ENCODE data around the gene PTTG1IP.
A peak's percentile ranks its signal among the peaks of the same experiment; 100 is the strongest.
"Not testable (repeated sequence)": the region's sequence is repeated elsewhere in the genome, so short reads cannot be mapped to it uniquely, and the experiment has no call there.

The PTTG1IP gene

DNA sequence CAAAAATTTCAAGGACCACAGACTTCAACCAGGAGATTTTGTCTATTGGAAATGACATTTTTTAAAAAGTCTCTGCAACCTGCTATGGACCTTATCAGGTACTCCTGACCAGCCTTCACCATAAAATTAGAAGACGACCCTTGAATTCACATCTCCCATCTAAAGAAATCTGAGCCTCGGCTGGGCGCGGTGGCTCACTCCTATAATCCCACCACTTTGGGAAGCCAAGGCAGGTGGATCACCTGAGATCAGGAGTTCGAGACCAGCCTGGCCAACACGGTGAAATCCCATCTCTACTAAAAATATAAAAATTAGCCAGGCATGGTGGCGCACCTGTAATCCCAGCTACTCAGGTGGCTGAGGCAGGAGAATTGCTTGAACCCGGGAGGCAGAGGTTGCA lies 5.7 kb upstream of the PTTG1IP start:
- DNase-seq, result not testable (repeated sequence)

DNA sequence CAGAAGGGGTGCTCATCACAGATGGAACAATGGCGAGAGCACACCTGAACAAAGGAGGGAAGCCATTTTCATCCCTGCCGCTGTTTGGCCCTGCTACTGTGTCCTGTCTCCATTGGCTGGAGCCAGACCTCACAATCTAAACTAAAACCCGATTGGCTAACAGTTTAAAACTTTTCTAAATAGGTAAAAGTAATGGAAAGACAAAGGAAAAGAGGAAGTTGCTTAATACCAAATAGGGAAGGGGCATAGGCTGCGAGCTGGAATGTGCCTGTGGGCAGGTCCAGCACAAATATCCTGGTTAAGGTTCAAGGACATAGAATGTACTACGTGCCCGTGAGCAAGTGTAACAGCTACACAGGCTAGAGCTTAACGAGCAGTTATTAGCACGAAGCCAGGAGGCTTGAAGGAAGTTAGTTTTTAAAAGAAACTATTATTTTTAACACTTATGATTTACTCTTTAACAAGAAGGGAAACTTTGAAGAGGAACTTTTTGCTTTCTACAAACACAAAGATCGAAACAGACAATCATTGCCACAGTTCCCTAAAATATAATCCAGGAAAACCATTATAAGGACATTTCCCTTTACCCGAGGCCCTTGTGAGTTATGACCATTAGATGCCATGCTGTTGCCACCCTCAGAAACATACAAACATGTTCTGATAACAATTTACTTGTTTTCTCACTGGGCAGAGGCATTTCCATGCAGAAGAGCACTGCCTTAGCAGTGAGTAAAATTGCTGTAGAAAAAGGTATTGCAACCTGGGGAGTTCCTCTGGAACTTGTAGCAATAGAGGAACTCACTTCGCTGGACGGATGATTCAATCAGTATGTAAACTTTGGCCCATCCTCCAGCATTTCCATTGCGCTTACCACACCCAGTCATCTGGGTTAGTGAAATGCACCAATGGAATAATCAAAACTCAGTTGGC lies 4.8 kb upstream of the PTTG1IP start:
- DNase-seq, result no peak

GRCh38 chr21:44876849-44877575 lies 3.5 kb upstream of the PTTG1IP start:
- DNase-seq, result no peak

DNA sequence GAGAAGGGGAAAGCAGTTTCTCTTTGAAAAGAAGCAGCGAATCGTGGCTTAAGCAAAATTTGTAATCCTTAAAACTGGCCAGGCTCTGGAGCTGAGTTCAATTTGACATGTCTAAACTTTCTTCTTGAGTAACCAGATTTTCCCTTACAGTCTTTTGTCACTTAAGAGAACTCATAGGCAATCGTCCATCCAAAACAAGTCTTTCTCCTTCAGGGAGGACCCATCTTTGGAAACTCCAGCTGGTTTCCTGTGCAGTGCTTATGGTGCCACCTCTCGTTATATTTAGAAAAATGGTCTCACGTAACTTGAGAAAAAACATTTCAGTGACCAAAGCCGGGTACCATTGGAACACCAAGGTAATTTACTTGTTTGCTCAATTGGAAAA lies 1.8 kb upstream of the PTTG1IP start:
- DNase-seq, result no peak

GRCh38 chr21:44874497-44875315 lies 1.2 kb upstream of the PTTG1IP start:
- DNase-seq, result peak; percentile 33

DNA sequence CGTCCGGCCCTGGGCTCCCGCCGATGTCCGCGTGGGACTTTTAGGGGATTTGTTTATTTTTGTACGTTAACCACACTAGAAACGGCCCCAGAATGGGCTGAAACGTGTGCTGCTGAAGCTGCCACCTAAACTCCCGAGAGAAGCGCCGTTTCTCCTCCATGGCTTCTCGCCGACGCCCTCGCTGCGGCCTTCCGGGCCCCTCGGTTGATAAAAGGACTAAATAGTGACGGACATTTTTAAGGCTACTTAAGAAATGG lies 678 bp upstream of the PTTG1IP start:
- no peak for DNase-seq

GRCh38 chr21:44872649-44873355 lies 688 bp downstream of the PTTG1IP start:
- DNase-seq, result no peak

- DNase-seq, result no peak
Measured at GRCh38 chr21:44872323-44872648, 1.2 kb downstream of the PTTG1IP start.

- no peak for DNase-seq
Measured at GRCh38 chr21:44871576-44872269, 1.8 kb downstream of the PTTG1IP start.

GRCh38 chr21:44870748-44871495 lies 2.6 kb downstream of the PTTG1IP start:
- DNase-seq, result peak; percentile 25

- DNase-seq, result no peak
Measured at GRCh38 chr21:44869781-44870747, 3.4 kb downstream of the PTTG1IP start.

- DNase-seq, result no peak
Measured at GRCh38 chr21:44868707-44869106, 4.8 kb downstream of the PTTG1IP start.

GRCh38 chr21:44867999-44868700 lies 5.3 kb downstream of the PTTG1IP start:
- peak; percentile 48 for DNase-seq

DNA sequence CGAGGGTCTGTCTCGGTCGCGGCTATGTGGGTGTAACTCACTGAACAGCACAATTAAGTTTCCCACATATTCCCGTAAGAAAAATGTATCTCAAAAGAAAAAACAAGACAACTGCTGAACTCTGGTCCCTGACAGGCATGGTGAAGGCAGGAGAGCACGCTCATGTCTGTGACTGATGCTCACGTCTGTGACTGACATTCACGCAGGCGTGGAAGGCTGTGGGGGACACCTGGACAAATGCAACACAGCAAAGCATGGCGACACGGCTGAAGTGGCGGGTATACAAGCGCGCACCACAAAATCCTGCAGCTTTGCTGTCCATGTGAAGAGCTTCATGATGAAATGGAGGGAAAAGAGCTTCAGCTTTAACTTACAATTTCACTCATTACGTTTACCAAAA lies 6.0 kb downstream of the PTTG1IP start:
- no peak for DNase-seq

DNA sequence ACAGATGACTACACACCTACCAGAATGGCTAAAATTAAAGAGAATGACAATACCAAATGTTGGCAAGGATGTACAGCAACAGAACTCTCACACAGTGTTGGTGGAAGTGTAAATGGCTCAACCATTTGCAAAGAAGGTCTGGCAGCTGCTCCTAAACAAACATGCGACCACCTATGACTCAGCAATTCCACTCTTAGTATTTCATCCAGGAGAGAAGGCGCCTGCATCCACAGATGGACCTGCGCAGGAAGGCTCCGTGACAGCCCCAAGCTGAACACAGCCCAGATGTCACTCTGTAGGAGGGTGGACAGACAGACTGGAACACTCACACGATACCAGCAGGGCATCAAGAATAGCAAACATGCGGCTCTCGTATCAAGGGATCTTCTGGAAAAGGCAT lies 6.7 kb downstream of the PTTG1IP start:
- DNase-seq, result no peak

DNA sequence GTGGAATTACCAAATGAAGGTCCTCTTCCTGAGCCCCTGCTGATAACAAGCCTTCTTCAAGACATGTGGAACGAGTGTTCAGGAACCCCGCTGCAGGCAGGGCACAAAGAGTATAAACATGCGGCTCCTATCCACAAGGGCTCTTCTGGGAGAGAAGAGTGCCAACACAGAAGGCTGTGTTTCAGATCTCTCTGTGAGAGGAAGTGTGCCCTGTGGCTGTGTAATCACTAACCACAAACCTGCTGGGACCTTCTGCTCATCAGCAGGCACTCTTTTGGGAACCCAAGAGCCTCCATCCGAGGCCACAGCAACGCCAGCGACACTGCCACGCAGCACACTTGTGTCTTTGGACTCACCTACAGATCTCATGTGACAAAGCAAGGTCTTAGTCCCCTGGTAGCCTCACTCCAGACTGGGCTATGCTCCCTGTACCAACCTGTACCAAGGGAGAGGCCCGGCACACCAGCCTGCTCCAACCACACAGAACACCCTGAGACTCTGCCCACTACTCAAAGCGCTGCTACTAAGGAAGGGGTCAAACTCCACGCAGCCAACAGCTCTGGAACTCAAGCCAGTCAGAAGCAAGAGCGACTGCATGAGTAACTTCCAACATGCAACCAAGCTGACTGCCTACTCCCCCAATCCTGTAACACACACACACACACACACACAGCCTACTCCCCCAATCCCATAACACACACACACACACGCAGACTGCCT lies 7.8 kb downstream of the PTTG1IP start:
- no peak for DNase-seq

DNA sequence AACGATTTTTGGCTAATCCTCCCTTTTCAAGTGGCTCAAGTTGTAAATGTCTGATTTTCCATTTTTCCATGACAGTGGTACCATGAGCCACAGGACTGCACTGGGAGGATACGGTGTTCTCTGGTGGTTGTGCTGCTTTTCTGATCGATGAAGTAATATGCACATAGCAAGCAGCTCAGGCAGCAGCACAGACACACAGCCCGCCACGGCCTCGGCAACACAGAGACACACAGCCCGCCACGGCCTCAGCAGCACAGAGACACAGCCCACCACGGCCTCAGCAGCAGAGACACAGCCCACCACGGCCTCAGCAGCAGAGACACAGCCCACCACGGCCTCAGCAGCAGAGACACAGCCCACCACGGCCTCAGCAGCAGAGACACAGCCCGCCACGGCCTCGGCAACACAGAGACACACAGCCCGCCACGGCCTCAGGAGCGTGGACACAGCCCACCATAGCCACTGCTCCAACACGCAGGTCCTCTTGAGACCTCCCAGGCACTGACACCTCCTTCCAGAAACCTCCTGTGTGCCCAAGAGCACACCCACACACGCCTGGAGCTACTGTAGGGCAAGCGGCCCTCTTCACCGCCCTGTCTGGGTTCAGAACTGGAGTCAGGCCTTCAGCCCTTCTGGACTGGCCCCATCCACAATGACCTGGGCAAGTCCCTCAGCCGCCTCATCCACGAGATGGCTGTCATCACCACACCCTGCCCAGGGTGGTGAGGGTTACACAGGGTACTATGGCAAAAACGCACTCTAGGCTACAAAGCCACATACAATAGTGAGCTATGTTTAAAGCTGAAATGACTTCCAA lies 10.4 kb downstream of the PTTG1IP start:
- DNase-seq, result no peak

DNA sequence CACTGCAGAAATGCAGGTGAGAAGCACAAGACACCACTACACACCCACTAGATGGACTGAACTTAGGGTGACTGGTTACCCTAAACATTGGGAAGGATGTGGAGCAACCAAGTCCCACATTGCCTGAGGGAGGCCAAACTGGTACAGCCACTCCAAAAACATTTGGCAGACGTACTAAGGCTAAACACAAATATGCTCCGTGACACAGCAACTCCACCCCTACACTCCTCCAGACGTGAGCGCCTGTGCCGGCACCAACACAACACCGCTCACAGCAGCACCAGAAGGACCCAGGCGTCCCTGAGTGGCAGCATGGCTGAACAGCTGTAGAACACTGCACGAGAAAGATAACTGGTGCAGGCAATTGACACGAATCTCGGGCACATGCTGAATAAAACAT lies 14.7 kb downstream of the PTTG1IP start:
- DNase-seq, result no peak

All from activated effector memory CD4-positive, alpha-beta T cell treated with Interleukin-2 at 50 U/mL for 16 hours (primary cell).